Breast epithelium (tissue), 3 donors: ENCODE measurements around the gene NSMCE4A.

Source experiments
- POLR2A ChIP-seq: fragments of 450-650 bp; IDR thresholded peaks from one replicate; pipeline ENCODE4 v1.6.1; 2016; ENCODE audit warnings: antibody characterized with exemption, mild to moderate bottlenecking, moderate library complexity
- TF ChIP-seq, protein P1 (sequence below), 3 donors: fragments of 450-650 bp; IDR thresholded peaks; one replicate each; pipeline ENCODE4 v1.5.1; 2016 to 2017; ENCODE audit warnings: antibody characterized with exemption in 3 of 3, mild to moderate bottlenecking in 3 of 3, moderate library complexity in 3 of 3

- TF ChIP-seq, protein P1, sequence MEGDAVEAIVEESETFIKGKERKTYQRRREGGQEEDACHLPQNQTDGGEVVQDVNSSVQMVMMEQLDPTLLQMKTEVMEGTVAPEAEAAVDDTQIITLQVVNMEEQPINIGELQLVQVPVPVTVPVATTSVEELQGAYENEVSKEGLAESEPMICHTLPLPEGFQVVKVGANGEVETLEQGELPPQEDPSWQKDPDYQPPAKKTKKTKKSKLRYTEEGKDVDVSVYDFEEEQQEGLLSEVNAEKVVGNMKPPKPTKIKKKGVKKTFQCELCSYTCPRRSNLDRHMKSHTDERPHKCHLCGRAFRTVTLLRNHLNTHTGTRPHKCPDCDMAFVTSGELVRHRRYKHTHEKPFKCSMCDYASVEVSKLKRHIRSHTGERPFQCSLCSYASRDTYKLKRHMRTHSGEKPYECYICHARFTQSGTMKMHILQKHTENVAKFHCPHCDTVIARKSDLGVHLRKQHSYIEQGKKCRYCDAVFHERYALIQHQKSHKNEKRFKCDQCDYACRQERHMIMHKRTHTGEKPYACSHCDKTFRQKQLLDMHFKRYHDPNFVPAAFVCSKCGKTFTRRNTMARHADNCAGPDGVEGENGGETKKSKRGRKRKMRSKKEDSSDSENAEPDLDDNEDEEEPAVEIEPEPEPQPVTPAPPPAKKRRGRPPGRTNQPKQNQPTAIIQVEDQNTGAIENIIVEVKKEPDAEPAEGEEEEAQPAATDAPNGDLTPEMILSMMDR (IDR thresholded peaks at IDR 0.05), result no peak
- no peak for TF ChIP-seq POLR2A
These were observed 39.7 kb upstream of the NSMCE4A start for GRCh38 chr10:122014652-122015248.
